Neural crest cell (in vitro differentiated cells): ENCODE results near the gene CDCA5. TPM values are rescaled to one million over a fixed set of nuclear protein-coding genes. Genes with fewer than 3 reads are reported as not detected.

Experiments
- DNase-seq: peaks from one replicate; pipeline ENCODE4 v3.0.0; 2021; ENCODE audit warnings: low read depth, mixed read lengths, low spot score
- H3K27ac Mint-ChIP-seq: one replicate; pipeline ENCODE4 v1.8.0; 2021; ENCODE audit warnings: mild to moderate bottlenecking, mixed read lengths; ENCODE audit not compliant: unreplicated experiment
- H3K27me3 Mint-ChIP-seq: 2 replicates; pipeline ENCODE4 v1.8.0; 2021; ENCODE audit warnings: low read depth, mild to moderate bottlenecking, mixed read lengths
- H3K36me3 Mint-ChIP-seq: 2 replicates; pipeline ENCODE4 v1.8.0; 2021; ENCODE audit warnings: low read depth, mild to moderate bottlenecking, mixed read lengths
- H3K4me1 Mint-ChIP-seq: 2 replicates; pipeline ENCODE4 v1.8.0; 2021; ENCODE audit warnings: mixed read lengths
- H3K4me3 Mint-ChIP-seq: one replicate; pipeline ENCODE4 v1.8.0; 2021; ENCODE audit warnings: mild to moderate bottlenecking, mixed read lengths
- H3K9me3 Mint-ChIP-seq: 2 replicates; pipeline ENCODE4 v1.8.0; 2021; ENCODE audit warnings: mixed read lengths
- total RNA-seq: library from RNA; stranded (reverse); gene quantifications from 2 replicates; pipeline ENCODE4 v1.2.1, GENCODE V29; 2021
- TF ChIP-seq, protein P1 (sequence below): fragments of 200-600 bp; sonication (generic); conservative IDR thresholded peaks from 2 replicates; pipeline ENCODE4 v1.5.0; 2021; ENCODE audit warnings: antibody characterized with exemption, mild to moderate bottlenecking

The CDCA5 gene
- total RNA-seq, 1 donor from 2014 or later = 84.8 TPM

DNA sequence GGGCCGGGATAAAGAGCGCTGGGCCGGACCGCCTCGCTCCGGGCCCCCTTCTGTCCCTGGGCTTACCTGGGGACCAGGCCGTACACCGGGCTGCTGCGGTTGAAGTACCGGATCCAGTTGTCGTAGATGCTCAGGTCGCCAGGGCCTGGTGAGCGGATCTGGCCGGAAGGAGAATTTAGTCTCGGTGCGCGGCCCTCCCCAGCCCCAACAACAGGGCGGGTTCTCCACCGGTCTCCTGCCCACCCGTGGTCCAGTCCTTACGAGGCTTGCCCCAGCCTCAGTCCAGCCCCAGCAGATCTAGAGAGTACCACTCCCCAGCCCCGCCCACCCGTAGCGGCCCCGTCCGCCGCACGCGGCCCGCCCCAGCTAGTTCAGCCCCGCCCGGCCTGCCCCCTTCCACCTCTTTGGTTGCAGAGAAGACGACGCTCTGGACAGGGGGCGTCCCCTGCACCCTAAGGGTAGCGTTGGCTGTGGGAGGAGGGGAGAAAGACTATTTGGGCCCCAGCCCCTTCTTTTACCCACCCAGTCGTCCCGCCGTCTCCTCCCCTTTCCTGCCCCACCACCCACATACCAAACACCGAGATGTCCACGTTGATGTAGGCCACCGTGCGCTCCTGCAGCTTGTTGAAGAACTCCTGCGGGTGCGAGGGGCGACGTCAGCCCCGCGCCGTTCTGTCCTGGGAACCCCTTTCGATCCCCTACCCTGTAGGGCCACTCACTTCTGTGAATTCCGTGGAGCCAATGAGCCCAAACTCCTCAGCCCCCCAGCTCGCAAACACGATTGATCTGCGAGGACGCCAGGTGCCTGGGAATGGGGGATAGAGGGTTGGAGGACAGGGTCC lies 36.0 kb downstream of the CDCA5 start:
- Mint-ChIP-seq H3K4me1 (no peaks in the 10 kb centered on the region), H3K9me3 (no peaks in the 10 kb centered on the region), H3K27me3 (no peaks in the 10 kb centered on the region), H3K4me3 (no peak overlapping the region), H3K27ac (peak overlapping the region; percentile 35), H3K36me3 (peaks cover 3% of the 10 kb centered on the region)
- TF ChIP-seq, protein P1, sequence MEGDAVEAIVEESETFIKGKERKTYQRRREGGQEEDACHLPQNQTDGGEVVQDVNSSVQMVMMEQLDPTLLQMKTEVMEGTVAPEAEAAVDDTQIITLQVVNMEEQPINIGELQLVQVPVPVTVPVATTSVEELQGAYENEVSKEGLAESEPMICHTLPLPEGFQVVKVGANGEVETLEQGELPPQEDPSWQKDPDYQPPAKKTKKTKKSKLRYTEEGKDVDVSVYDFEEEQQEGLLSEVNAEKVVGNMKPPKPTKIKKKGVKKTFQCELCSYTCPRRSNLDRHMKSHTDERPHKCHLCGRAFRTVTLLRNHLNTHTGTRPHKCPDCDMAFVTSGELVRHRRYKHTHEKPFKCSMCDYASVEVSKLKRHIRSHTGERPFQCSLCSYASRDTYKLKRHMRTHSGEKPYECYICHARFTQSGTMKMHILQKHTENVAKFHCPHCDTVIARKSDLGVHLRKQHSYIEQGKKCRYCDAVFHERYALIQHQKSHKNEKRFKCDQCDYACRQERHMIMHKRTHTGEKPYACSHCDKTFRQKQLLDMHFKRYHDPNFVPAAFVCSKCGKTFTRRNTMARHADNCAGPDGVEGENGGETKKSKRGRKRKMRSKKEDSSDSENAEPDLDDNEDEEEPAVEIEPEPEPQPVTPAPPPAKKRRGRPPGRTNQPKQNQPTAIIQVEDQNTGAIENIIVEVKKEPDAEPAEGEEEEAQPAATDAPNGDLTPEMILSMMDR = no peak
- DNase-seq = no peak

DNA sequence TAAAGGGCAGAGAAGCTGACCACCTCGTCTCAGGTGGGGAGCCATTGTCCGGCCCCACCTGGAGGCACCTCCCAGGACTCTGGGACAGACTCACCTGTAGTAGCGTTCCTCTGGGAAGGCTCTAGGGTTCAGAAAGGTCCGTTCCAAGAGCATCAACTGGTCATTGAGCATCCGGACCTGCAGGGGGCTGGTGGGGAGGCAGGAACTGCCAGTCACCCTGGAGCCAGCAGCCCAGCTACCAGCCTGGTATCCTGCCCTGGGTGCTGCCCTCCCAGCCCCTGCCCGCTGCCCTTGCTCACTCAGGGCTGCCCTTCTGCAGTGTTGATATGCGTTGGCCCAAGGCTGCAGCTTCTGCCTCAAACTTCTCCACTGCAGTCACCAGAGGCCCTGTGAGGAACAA lies 38.1 kb downstream of the CDCA5 start:
- H3K27ac Mint-ChIP-seq = no peak overlapping the region

DNA sequence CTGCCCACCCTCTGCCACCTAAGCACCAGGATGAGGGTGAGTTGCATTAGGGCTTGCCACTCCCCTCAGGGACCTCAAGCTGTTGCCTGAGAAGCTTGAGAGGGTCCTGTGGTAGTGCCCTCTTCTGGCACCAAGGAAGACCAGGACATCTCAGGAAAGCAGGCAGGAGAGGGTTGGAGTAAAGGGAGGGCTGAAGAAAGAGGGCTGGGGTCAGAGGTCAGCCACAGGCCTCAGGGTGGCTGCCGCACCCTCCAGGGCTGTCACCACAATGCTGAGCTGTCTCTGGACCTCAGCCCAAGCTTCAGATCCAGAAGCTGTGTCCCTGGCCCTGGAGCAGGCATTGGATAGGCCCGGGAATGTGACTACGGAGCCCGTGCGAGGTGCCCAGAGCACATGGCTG lies 38.8 kb downstream of the CDCA5 start:
- H3K27me3 Mint-ChIP-seq = no peaks in the 10 kb centered on the region
- peaks cover 12% of the 10 kb centered on the region for H3K4me1 Mint-ChIP-seq
- TF ChIP-seq, protein P1 = no peak
- DNase-seq = no peak
- no peaks in the 10 kb centered on the region for H3K9me3 Mint-ChIP-seq
- H3K4me3 Mint-ChIP-seq = no peak overlapping the region
- peaks cover 3% of the 10 kb centered on the region for H3K36me3 Mint-ChIP-seq
- no peak overlapping the region for H3K27ac Mint-ChIP-seq

More for the DNA sequence above, 38.1 kb downstream of the CDCA5 start:
- H3K9me3 Mint-ChIP-seq = no peaks in the 10 kb centered on the region
- peaks cover 8% of the 10 kb centered on the region for H3K4me1 Mint-ChIP-seq
- H3K4me3 Mint-ChIP-seq = no peak overlapping the region
- TF ChIP-seq, protein P1 = no peak
- H3K36me3 Mint-ChIP-seq = peaks cover 3% of the 10 kb centered on the region
- DNase-seq = no peak
- H3K27me3 Mint-ChIP-seq = no peaks in the 10 kb centered on the region

DNA sequence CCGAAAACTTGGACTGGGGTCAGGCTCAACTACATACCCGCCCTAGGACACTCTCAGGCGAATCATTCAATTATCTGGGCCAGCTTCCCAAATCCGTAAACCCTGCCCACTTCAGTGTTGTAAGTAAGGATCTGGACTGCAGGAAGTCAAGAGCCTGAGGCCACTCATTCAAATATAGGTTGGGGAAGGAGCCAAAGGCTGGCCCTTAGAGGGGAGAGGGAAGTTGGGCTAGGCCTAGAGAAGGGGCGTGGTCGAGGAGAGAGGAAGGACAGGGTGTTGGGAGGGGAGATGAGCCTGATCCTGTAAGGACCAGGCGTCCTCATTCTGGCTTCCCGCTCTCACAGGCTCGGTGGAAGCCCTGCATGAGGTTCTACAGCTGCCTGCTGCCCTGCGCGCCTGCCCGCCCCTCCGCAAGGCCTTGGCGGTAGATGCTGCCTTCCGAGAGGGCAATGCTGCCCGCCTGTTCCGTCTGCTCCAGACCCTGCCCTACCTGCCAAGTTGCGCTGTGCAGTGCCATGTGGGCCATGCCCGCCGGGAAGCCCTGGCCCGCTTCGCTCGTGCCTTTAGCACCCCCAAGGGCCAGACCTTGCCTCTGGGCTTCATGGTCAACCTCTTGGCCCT lies 39.8 kb downstream of the CDCA5 start:
- no peaks in the 10 kb centered on the region for H3K9me3 Mint-ChIP-seq
- peak overlapping the region; percentile 65 for H3K4me3 Mint-ChIP-seq
- no peaks in the 10 kb centered on the region for H3K27me3 Mint-ChIP-seq
- DNase-seq = no peak
- TF ChIP-seq, protein P1 = no peak
- no peak overlapping the region for H3K27ac Mint-ChIP-seq
- peaks cover 12% of the 10 kb centered on the region for H3K4me1 Mint-ChIP-seq
- peaks cover 3% of the 10 kb centered on the region for H3K36me3 Mint-ChIP-seq

DNA sequence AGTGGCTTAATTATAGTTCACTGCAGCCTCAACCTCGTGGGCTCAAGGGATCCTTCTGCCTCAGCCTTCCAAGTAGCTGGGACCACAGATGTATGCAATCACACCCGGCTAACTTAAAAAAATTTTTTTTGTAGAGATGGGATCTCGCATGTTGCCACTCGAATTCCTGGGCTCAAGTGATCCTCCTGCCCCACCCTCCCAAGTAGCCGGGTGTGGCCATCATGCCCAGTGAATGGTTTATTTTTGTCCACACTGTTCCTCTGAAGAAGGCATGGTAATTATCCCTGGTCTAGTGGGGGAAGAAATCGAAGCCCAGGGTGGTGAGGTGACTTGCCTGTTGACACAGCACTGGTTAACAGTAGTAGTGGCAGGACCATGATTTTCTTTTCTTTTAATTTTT lies 40.9 kb downstream of the CDCA5 start:
- Mint-ChIP-seq H3K9me3 (no peaks in the 10 kb centered on the region), H3K27me3 (no peaks in the 10 kb centered on the region), H3K4me1 (peaks cover 12% of the 10 kb centered on the region), H3K27ac (no peak overlapping the region), H3K36me3 (peaks cover 3% of the 10 kb centered on the region), H3K4me3 (peak overlapping the region; percentile 94)
- no peak for DNase-seq
- TF ChIP-seq, protein P1 = no peak
